A549 (cell line): ENCODE data around the gene NXPH1.

Experiments used
- JUN ChIP-seq, 2 experiments: fragments of >200 bp; sonication (Bioruptor Twin); formaldehyde crosslinking; IDR thresholded peaks; 2 replicates in 1 of 2; 3 replicates in 1 of 2; pipeline ENCODE4 v1.6.1; 2016 to 2017
- POLR2A ChIP-seq: IDR thresholded peaks from 2 replicates; pipeline ENCODE4 v1.6.1; 2012; ENCODE audit warnings: mild to moderate bottlenecking, low read length
- TF ChIP-seq, protein P1 (sequence below): fragments of >200 bp; sonication (Bioruptor Twin); formaldehyde crosslinking; IDR thresholded peaks from 3 replicates; pipeline ENCODE4 v1.5.1; 2016

DNA sequence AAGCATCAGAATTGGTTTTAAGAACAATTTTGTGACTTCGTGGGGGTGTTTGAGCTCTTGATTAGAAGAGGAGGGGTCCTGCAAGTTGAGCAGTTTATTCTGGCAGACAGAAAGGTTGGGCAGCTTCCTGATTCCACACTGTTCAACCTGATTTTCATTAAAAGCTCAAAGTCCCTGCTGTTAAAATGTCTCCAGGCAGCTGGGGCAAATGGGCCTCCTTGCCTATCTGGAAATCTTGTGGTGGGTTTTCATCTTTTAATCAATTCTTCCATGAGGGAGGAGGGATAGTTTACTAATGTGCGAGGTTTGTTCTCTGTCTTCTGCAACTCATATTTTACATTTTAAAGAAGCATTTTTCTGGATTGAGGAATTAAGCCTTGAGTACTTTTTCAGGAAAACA is 276.7 kb downstream of the NXPH1 start:
- no peak for TF ChIP-seq JUN (IDR thresholded peaks at IDR 0.05)
- TF ChIP-seq POLR2A = no peak
- TF ChIP-seq, protein P1, sequence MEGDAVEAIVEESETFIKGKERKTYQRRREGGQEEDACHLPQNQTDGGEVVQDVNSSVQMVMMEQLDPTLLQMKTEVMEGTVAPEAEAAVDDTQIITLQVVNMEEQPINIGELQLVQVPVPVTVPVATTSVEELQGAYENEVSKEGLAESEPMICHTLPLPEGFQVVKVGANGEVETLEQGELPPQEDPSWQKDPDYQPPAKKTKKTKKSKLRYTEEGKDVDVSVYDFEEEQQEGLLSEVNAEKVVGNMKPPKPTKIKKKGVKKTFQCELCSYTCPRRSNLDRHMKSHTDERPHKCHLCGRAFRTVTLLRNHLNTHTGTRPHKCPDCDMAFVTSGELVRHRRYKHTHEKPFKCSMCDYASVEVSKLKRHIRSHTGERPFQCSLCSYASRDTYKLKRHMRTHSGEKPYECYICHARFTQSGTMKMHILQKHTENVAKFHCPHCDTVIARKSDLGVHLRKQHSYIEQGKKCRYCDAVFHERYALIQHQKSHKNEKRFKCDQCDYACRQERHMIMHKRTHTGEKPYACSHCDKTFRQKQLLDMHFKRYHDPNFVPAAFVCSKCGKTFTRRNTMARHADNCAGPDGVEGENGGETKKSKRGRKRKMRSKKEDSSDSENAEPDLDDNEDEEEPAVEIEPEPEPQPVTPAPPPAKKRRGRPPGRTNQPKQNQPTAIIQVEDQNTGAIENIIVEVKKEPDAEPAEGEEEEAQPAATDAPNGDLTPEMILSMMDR = no peak
